HG02884 (cell line): ENCODE measurements around the gene RNF224.

ENCODE experiments used
- ATAC-seq: cut with Tn5 transposase; IDR thresholded peaks from one replicate; pipeline ENCODE4 v1.9.1; 2021; ENCODE audit warnings: mild to moderate bottlenecking, moderate library complexity; ENCODE audit not compliant: unreplicated experiment

RNF224 gene

GRCh38 chr9:137269231-137269772, 42.0 kb downstream of the RNF224 start:
- ATAC-seq, result no peak

- no peak for ATAC-seq
Observed at GRCh38 chr9:137270929-137271695, 43.8 kb downstream of the RNF224 start.

DNA sequence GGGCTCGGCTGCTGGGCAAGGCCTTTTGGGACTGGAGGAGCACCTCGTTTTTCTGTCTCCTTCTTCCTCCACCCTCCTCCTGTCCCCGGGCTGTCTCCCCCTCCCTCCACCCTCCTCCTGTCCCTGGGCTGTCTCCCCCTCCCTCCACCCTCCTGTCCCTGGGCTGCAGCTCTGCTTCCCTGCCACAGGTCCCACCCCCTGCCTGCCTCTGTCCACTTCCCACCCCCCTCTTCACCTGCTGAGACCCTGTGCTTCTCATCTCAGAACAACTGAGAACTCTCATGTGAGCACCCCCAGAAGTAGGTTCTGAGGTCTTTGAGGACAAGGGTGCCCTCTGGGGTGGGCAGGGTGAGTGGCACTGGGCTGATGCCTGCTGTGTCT, 44.4 kb downstream of the RNF224 start:
- ATAC-seq, result no peak

GRCh38 chr9:137272241-137273094, 45.2 kb downstream of the RNF224 start:
- no peak for ATAC-seq

- ATAC-seq, result no peak
Observed at GRCh38 chr9:137273095-137273490, 45.8 kb downstream of the RNF224 start.

GRCh38 chr9:137273611-137274320, 46.5 kb downstream of the RNF224 start:
- ATAC-seq, result no peak

GRCh38 chr9:137275203-137275587, 47.9 kb downstream of the RNF224 start:
- no peak for ATAC-seq

DNA sequence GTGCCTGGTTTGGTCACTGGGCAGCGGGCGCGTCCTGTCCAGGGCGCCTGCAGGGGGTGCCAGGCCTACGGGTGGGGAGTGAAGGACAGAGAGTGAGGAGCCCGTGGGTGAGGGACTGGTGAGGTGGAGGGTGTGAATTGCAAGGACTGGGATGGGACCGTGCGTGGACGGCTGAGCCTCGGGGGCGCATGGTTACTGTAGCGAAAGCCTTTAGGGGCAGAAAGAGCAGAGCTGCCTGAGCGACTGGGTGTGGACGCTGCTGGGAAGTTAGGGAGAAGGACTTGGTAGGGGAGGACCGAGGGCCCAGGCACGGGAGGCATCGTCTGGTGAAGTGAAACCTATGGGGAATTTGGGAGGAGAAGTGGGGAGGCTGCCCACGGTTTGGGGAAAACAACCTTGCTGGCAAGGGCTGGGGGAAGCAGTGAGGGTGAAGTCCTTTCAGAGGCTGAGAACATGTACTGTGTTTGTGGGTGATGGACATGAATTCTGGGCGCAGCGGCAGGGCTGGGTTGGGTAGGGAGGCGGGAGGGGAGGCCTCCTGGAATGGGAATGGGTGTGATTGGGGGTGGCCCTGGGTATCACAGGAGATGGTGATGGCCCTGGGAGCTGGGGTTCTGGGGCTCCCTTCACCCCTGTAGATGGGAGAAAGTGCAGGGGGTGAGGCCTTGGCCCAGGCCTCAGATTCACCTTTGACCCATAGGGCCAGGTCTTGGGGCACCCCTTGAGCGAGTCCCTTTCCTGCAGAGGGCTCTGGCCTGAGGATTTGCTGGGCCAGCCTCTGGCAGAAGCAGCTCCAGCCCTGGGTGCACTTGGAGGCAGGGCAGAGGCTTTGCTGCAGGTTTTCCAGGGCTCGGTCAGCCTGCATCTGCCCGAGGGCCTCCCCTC, 48.5 kb downstream of the RNF224 start:
- ATAC-seq, result no peak

DNA sequence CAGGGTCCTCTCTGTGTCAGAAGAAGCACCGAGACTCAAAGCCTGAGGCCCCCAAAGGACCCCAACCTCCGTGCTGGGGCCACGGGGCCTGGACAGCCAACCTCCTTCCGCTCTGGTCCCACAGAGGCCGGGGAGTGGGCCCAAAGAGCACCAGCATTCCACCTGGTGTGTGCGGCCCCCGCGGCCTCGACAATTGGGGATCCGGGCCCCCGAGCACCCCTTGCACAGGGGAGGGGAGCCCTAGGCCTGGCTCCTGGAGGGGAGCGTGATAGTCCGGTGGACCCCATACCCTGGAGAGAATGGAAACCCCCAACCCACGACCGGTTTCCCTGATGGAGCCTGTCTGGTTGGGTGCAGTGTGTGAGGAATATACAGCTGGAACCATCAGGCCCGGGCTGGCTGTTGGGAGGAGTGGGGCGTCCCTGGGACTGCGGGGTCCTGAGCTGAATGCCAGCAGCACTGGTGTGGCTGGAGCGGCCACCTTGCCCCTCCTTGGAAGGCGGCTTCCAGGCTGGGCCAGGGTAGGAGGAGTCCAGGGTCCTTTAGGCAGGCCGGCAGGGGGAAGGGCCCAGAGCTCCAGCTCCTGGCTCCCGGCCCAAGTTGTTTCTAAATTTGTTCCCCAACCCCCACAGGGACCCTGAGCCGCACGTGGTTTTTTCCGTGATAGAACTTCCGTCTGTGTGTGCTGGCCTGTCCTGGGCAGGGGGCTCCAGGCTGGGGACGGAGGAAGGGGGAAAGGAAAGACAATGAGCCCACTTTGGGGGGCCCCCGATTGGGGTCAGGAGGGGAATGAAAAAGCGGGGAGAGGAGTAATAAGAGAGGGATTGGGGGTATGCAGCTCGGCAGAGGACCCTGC, 49.4 kb downstream of the RNF224 start:
- ATAC-seq, result no peak

DNA sequence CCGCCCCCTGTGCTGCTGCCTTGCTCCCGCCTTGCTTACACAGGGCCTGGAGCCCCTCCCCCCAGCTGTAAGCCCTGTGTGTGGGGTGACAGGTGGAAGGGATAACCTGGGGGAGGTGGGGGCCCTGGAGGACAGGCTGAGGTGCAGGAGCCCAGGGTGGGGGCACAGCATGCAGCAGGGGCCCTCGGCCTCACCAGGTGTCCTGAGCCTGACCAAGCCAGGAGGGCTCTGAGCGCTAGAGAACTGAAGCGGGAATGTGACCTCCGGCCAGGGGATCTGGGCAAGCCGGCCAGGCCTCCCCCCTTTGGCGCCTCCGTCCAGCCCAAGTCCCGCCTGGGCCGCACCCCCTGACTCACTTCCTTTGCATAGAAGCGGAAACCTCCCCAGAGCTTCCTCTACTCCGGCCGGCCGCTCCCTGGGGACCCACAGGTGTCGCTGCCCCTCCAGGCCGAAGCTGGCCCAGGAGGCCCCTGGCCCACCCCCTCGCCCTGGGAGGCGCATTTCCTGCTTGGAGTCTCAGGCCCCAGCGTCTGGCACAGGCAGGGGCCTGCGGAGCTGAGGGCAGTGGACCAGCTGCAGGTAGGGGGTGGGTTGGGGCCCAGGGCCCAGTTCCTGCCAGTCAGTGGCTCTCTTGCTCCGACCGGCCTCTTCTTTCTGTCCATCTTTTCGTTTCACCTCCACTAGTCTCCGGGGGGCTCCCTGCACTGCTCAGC, 50.2 kb downstream of the RNF224 start, which contains the start of gene TOR4A:
TSS of gene TOR4A (plus strand) at position 398 of the 713 bp plus-strand sequence. CDS start 964 bp downstream, outside the sequence.
- ATAC-seq, result peak; percentile 73

- ATAC-seq, result no peak
Observed at GRCh38 chr9:137278061-137278701, 50.9 kb downstream of the RNF224 start.
